ENCODE results near the gene XYLT1. TPM values are rescaled to one million over a fixed set of nuclear protein-coding genes. Genes with fewer than 3 reads are reported as not detected.

XYLT1 gene
- total RNA-seq, 3 donors from 2014 or later (not counting 1 experiment from before 2014, with no cell fraction given) = 40.9 to 55.5 (median 43.8) TPM

DNA sequence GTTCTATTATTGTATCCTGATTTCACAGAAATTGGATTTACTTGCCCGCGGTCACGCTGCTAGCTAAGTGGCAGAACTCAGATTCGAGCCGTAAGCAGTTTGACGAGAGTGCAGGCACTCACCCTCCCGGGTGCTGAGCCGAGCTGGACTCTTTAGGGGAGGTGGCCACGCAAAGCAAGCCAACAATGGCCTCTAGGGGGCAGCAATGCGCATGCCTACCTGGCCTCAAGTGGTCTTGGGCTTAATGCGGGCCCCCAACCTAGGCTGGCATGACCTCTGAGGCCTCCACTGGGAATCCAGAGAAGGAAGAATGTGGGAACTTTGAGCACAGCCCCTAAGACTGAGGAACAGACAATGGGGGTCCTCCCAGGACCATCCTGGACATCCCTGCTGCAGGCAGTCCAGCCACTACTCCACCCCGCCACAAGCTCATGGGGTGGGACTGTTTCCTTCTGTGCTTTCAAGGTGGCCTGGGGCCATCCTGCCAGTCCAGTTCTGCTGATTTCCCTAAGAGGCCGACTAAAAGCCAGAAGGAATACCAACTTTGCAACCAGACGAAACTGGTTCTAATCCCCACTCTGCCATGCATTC is 276.5 kb downstream of the XYLT1 start:
- peaks cover 41% of the 10 kb centered on the region for H3K36me3 ChIP-seq (ENCODE audit: control insufficient read depth, insufficient read depth, low read length)
- ATAC-seq (peak; percentile 71 to 83 (median 72)), DNase-seq (peak; percentile 57 to 79)
- no peaks in the 10 kb centered on the region for H3K27me3 ChIP-seq (ENCODE audit: control insufficient read depth, insufficient read depth, low read length)
- WGBS (ENCODE audit: insufficient coverage) = 73% methylated on average over 14 of the region's 14 CpGs
- peaks cover 6% of the 10 kb centered on the region for H3K4me1 ChIP-seq (ENCODE audit: control insufficient read depth, insufficient read depth, low read length)
- no peak overlapping the region for H3K4me3 ChIP-seq (ENCODE audit: low read length)
- TF ChIP-seq, protein P1, sequence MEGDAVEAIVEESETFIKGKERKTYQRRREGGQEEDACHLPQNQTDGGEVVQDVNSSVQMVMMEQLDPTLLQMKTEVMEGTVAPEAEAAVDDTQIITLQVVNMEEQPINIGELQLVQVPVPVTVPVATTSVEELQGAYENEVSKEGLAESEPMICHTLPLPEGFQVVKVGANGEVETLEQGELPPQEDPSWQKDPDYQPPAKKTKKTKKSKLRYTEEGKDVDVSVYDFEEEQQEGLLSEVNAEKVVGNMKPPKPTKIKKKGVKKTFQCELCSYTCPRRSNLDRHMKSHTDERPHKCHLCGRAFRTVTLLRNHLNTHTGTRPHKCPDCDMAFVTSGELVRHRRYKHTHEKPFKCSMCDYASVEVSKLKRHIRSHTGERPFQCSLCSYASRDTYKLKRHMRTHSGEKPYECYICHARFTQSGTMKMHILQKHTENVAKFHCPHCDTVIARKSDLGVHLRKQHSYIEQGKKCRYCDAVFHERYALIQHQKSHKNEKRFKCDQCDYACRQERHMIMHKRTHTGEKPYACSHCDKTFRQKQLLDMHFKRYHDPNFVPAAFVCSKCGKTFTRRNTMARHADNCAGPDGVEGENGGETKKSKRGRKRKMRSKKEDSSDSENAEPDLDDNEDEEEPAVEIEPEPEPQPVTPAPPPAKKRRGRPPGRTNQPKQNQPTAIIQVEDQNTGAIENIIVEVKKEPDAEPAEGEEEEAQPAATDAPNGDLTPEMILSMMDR (IDR thresholded peaks at IDR 0.05) = peak; percentile 87
- H3K9me3 ChIP-seq (ENCODE audit: control insufficient read depth, insufficient read depth, low read length) = no peaks in the 10 kb centered on the region
- no peaks in the 10 kb centered on the region for H3K27me3 Mint-ChIP-seq (ENCODE audit: low read depth in 2 of 2)
- H3K4me1 Mint-ChIP-seq = peaks cover 12 to 13% of the 10 kb centered on the region in 2 donors
- H3K36me3 Mint-ChIP-seq = peaks cover 13% of the 10 kb centered on the region
- H3K27ac ChIP-seq (ENCODE audit: low read length) = no peak overlapping the region
- no peaks in the 10 kb centered on the region for H3K9me3 Mint-ChIP-seq
- H3K4me3 Mint-ChIP-seq = no peak overlapping the region
- intact Hi-C loops (cut with micrococcal nuclease) = loop anchor here (1.0 to 10.0 kb wide), 2 partner anchors 329 to 385 kb away; no protein-coding TSS in a partner anchor
- no peak overlapping the region for H3K27ac Mint-ChIP-seq

DNA sequence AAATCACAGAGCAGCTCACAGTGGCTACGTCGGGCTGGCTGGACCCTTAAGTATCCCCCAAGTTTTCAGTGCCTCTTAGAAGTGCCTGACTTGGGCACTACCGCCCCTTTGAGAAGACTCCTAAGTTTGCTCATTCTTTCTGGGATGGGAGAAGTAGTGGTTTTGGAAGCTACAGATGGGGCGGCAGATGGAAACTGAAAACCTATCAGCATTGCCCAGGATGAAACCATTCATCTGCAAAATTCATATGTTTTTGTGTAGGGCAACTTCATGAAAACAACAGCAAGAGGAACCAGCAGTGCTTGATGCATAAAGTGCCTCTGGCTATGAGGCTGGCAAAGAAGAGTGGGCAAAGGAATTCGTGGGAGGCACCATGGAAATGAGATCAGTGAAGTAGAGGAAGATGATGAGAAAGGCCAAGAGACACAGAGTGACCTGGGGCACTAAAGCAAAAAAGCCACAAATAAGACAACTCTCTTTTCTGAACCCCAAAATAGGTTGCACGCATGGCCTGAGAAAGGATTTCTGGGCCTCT is 277.1 kb downstream of the XYLT1 start:
- 90% methylated on average over 6 of the region's 6 CpGs for WGBS (ENCODE audit: insufficient coverage)
- H3K4me1 ChIP-seq (ENCODE audit: control insufficient read depth, insufficient read depth, low read length) = peaks cover 6% of the 10 kb centered on the region
- DNase-seq = no peak
- H3K4me3 ChIP-seq (ENCODE audit: low read length) = no peak overlapping the region
- no peak for ATAC-seq
- Mint-ChIP-seq H3K9me3 (no peaks in the 10 kb centered on the region), H3K36me3 (peaks cover 13% of the 10 kb centered on the region), H3K27ac (no peak overlapping the region), H3K27me3 (ENCODE audit: low read depth in 2 of 2) (no peaks in the 10 kb centered on the region), H3K4me3 (no peak overlapping the region), H3K4me1 (peaks cover 14 to 17% of the 10 kb centered on the region in 2 donors)
- intact Hi-C loops (cut with micrococcal nuclease) = loop anchor here (1.0 to 10.0 kb wide), 2 partner anchors 329 to 386 kb away; no protein-coding TSS in a partner anchor
- peaks cover 42% of the 10 kb centered on the region for H3K36me3 ChIP-seq (ENCODE audit: control insufficient read depth, insufficient read depth, low read length)
- TF ChIP-seq, protein P1 (IDR thresholded peaks at IDR 0.05) = no peak
- H3K9me3 ChIP-seq (ENCODE audit: control insufficient read depth, insufficient read depth, low read length) = no peaks in the 10 kb centered on the region
- H3K27ac ChIP-seq (ENCODE audit: low read length) = no peak overlapping the region
- no peaks in the 10 kb centered on the region for H3K27me3 ChIP-seq (ENCODE audit: control insufficient read depth, insufficient read depth, low read length)

DNA sequence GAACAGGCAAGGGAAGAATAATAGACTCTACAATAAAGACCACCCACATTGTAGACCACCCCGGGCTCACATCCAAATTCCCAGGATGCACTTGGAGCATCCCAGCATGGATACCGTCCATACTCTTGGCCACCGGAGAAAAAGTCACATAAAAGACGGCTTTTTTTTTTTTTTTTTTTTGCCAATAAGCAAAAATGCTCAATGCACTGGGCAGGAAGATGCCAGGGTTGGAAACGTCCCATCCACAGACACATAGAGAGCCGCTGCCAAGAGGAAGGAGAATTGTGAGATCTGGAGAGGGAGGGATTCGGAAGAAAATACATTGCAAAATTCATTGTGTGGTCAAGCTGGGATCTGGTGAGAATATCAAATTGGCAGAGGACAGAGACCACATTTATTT is 286.7 kb downstream of the XYLT1 start:
- DNase-seq = no peak
- intact Hi-C loops (cut with micrococcal nuclease) = no loop called here
- H3K27ac ChIP-seq (ENCODE audit: low read length) = no peak overlapping the region

More for the DNA sequence above, 286.7 kb downstream of the XYLT1 start:
- peaks cover 7% of the 10 kb centered on the region for H3K36me3 ChIP-seq (ENCODE audit: control insufficient read depth, insufficient read depth, low read length)
- peaks cover 9 to 18% of the 10 kb centered on the region in 2 donors for H3K4me1 Mint-ChIP-seq
- no peaks in the 10 kb centered on the region for H3K27me3 Mint-ChIP-seq (ENCODE audit: low read depth in 2 of 2)
- WGBS (ENCODE audit: insufficient coverage) = 95% methylated on average over 6 of the region's 7 CpGs
- H3K27ac Mint-ChIP-seq = no peak overlapping the region
- TF ChIP-seq, protein P1 (IDR thresholded peaks at IDR 0.05) = no peak
- H3K27me3 ChIP-seq (ENCODE audit: control insufficient read depth, insufficient read depth, low read length) = no peaks in the 10 kb centered on the region
- H3K4me3 ChIP-seq (ENCODE audit: low read length) = no peak overlapping the region
- H3K9me3 ChIP-seq (ENCODE audit: control insufficient read depth, insufficient read depth, low read length) = no peaks in the 10 kb centered on the region
- H3K4me3 Mint-ChIP-seq = no peak overlapping the region
- no peaks in the 10 kb centered on the region for H3K4me1 ChIP-seq (ENCODE audit: control insufficient read depth, insufficient read depth, low read length)
- H3K9me3 Mint-ChIP-seq = no peaks in the 10 kb centered on the region
- ATAC-seq = no peak
- no peaks in the 10 kb centered on the region for H3K36me3 Mint-ChIP-seq

Measured in natural killer cell (primary cell).